ENCODE measurements around the gene ATG16L2. TPM values are rescaled to one million over a fixed set of nuclear protein-coding genes. Genes with fewer than 3 reads are reported as not detected.

Gene ATG16L2
- total RNA-seq, 1 donor from 2014 or later = 51.0 TPM

GRCh38 chr11:72836111-72836510 is 21.9 kb downstream of the ATG16L2 start:
- peaks cover 26% of the 10 kb centered on the region for H3K36me3 Mint-ChIP-seq (ENCODE audit: low read depth, unreplicated experiment)
- H3K9me3 Mint-ChIP-seq (ENCODE audit: unreplicated experiment) = no peaks in the 10 kb centered on the region
- H3K4me1 Mint-ChIP-seq (ENCODE audit: unreplicated experiment) = peaks cover 5% of the 10 kb centered on the region
- peak overlapping the region; percentile 39 for H3K27ac Mint-ChIP-seq (ENCODE audit: unreplicated experiment)
- H3K4me3 Mint-ChIP-seq (ENCODE audit: unreplicated experiment) = no peak overlapping the region
- DNase-seq (ENCODE audit: low spot score) = no peak
- H3K27me3 Mint-ChIP-seq (ENCODE audit: unreplicated experiment) = peaks cover 18% of the 10 kb centered on the region
- TF ChIP-seq CTCF (IDR thresholded peaks at IDR 0.05; ENCODE audit: unreplicated experiment) = no peak

- no peaks in the 10 kb centered on the region for H3K4me1 Mint-ChIP-seq (ENCODE audit: unreplicated experiment)
- DNase-seq (ENCODE audit: low spot score) = no peak
Observed at GRCh38 chr11:72838691-72839305, 24.6 kb downstream of the ATG16L2 start.

GRCh38 chr11:72840780-72841179 is 26.6 kb downstream of the ATG16L2 start:
- no peaks in the 10 kb centered on the region for H3K9me3 Mint-ChIP-seq (ENCODE audit: unreplicated experiment)
- no peak overlapping the region for H3K4me3 Mint-ChIP-seq (ENCODE audit: unreplicated experiment)
- H3K27ac Mint-ChIP-seq (ENCODE audit: unreplicated experiment) = no peak overlapping the region
- no peak for TF ChIP-seq CTCF (IDR thresholded peaks at IDR 0.05; ENCODE audit: unreplicated experiment)
- no peak for DNase-seq (ENCODE audit: low spot score)
- H3K27me3 Mint-ChIP-seq (ENCODE audit: unreplicated experiment) = peaks cover 4% of the 10 kb centered on the region
- no peaks in the 10 kb centered on the region for H3K4me1 Mint-ChIP-seq (ENCODE audit: unreplicated experiment)
- peaks cover 37% of the 10 kb centered on the region for H3K36me3 Mint-ChIP-seq (ENCODE audit: low read depth, unreplicated experiment)

More at GRCh38 chr11:72838691-72839305, 24.6 kb downstream of the ATG16L2 start:
- Mint-ChIP-seq H3K27me3 (ENCODE audit: unreplicated experiment) (peaks cover 12% of the 10 kb centered on the region), H3K36me3 (ENCODE audit: low read depth, unreplicated experiment) (peaks cover 38% of the 10 kb centered on the region), H3K27ac (ENCODE audit: unreplicated experiment) (no peak overlapping the region), H3K9me3 (ENCODE audit: unreplicated experiment) (no peaks in the 10 kb centered on the region), H3K4me3 (ENCODE audit: unreplicated experiment) (no peak overlapping the region)
- no peak for TF ChIP-seq CTCF (IDR thresholded peaks at IDR 0.05; ENCODE audit: unreplicated experiment)

GRCh38 chr11:72841397-72841796 is 27.2 kb downstream of the ATG16L2 start:
- no peak overlapping the region for H3K27ac Mint-ChIP-seq (ENCODE audit: unreplicated experiment)
- H3K36me3 Mint-ChIP-seq (ENCODE audit: low read depth, unreplicated experiment) = peaks cover 37% of the 10 kb centered on the region

More at GRCh38 chr11:72841397-72841796, 27.2 kb downstream of the ATG16L2 start:
- TF ChIP-seq CTCF (IDR thresholded peaks at IDR 0.05; ENCODE audit: unreplicated experiment) = no peak
- Mint-ChIP-seq H3K4me3 (ENCODE audit: unreplicated experiment) (no peak overlapping the region), H3K4me1 (ENCODE audit: unreplicated experiment) (no peaks in the 10 kb centered on the region), H3K9me3 (ENCODE audit: unreplicated experiment) (no peaks in the 10 kb centered on the region), H3K27me3 (ENCODE audit: unreplicated experiment) (peaks cover 2% of the 10 kb centered on the region)
- no peak for DNase-seq (ENCODE audit: low spot score)

Data from endothelial cell (in vitro differentiated cells).